IMR-90 (cell line): Measurements from ENCODE around the gene TBC1D1. TPM values are rescaled to one million over a fixed set of nuclear protein-coding genes. Genes with fewer than 3 reads are reported as not detected.

Source experiments
- ATAC-seq: fragments of 200-7000 bp; cut with Tn5 transposase; 2 replicates; pipeline ENCODE4 v1.9.1; 2020; ENCODE audit warnings: low read depth, mild to moderate bottlenecking, moderate library complexity
- BruUV-seq: library from RNA; stranded (reverse); fragments of 400-500 nt; replicated peaks from 2 replicates; lab custom pipeline; 2021; lab: Mats Ljungman, UMichigan
- CTCF ChIA-PET: fragments of 300-600 bp; formaldehyde crosslinking; extraction: SDS; loops from one replicate; lab custom pipeline; 2021; ENCODE audit warnings: antibody characterized with exemption; lab: Yijun Ruan, JAX
- POLR2A ChIA-PET: fragments of 300-600 bp; sonication (Branson Sonifier 250); formaldehyde crosslinking; loops from one replicate; lab custom pipeline; 2022; ENCODE audit warnings: antibody characterized with exemption; ENCODE audit not compliant: unreplicated experiment; lab: Charles Lee
- DNase-seq: peaks from one replicate; pipeline ENCODE4 v3.0.0; 2013
- H2AFZ ChIP-seq: replicated peaks from 2 replicates; pipeline ENCODE3; 2013; ENCODE audit warnings: low read length, mild to moderate bottlenecking; ENCODE audit not compliant: poor library complexity
- H2AK5ac ChIP-seq: 2 replicates; pipeline ENCODE4 v1.6.1; 2013; ENCODE audit warnings: low read depth, low read length, inconsistent platforms
- H2AK9ac ChIP-seq: replicated peaks from 2 replicates; pipeline ENCODE3; 2013; ENCODE audit warnings: mild to moderate bottlenecking, low read depth, low read length, moderate library complexity; ENCODE audit not compliant: poor library complexity
- H2BK120ac ChIP-seq: 2 replicates; pipeline ENCODE4 v1.6.1; 2013; ENCODE audit warnings: low read depth, low read length, inconsistent platforms
- H2BK15ac ChIP-seq: 3 replicates; pipeline ENCODE4 v1.6.1; 2013; ENCODE audit warnings: low read depth, low read length, inconsistent platforms
- H2BK20ac ChIP-seq: 2 replicates; pipeline ENCODE4 v1.6.1; 2013; ENCODE audit warnings: low read depth, mild to moderate bottlenecking, inconsistent platforms, low read length, moderate library complexity
- H2BK5ac ChIP-seq: 2 replicates; pipeline ENCODE4 v1.6.1; 2013; ENCODE audit warnings: mild to moderate bottlenecking, low read depth, low read length, inconsistent platforms; ENCODE audit not compliant: poor library complexity, severe bottlenecking
- H3K14ac ChIP-seq: replicated peaks from 2 replicates; pipeline ENCODE4 v1.6.1; 2013; ENCODE audit warnings: low read depth, low read length, inconsistent platforms
- H3K18ac ChIP-seq: 2 replicates; pipeline ENCODE4 v1.6.1; 2013; ENCODE audit warnings: low read depth, low read length, control low read depth
- H3K23ac ChIP-seq: 2 replicates; pipeline ENCODE4 v1.6.1; 2013; ENCODE audit warnings: low read depth, low read length, inconsistent platforms
- H3K27ac ChIP-seq: 2 replicates; pipeline ENCODE4 v1.5.1; 2013; ENCODE audit warnings: mild to moderate bottlenecking, control low read depth, low read length; ENCODE audit not compliant: insufficient read depth
- H3K27me3 ChIP-seq: 2 replicates; pipeline ENCODE4 v1.6.1; 2013; ENCODE audit warnings: low read length; ENCODE audit not compliant: control insufficient read depth, insufficient read depth
- H3K36me3 ChIP-seq: 2 replicates; pipeline ENCODE4 v1.6.1; 2013; ENCODE audit warnings: low read length, mixed read lengths; ENCODE audit not compliant: control insufficient read depth, insufficient read depth
- H3K4ac ChIP-seq: 2 replicates; pipeline ENCODE4 v1.6.1; 2013; ENCODE audit warnings: low read depth, low read length, inconsistent platforms
- H3K4me1 ChIP-seq: 2 replicates; pipeline ENCODE4 v1.6.1; 2013; ENCODE audit warnings: low read length, mixed read lengths; ENCODE audit not compliant: control insufficient read depth, insufficient read depth
- H3K4me2 ChIP-seq: 2 replicates; pipeline ENCODE4 v1.6.1; 2013; ENCODE audit warnings: low read depth, mild to moderate bottlenecking, control low read depth, low read length, moderate library complexity
- H3K4me3 ChIP-seq: 2 replicates; pipeline ENCODE4 v1.5.1; 2013; ENCODE audit warnings: low read depth, mild to moderate bottlenecking, control low read depth, low read length, moderate library complexity; ENCODE audit not compliant: insufficient read depth
- H3K56ac ChIP-seq: 2 replicates; pipeline ENCODE4 v1.6.1; 2013; ENCODE audit warnings: low read length, inconsistent platforms; ENCODE audit not compliant: insufficient read depth; ENCODE audit errors: extremely low read depth
- H3K79me1 ChIP-seq, 2 experiments: 2 replicates each; pipeline ENCODE4 v1.6.1; 2013; ENCODE audit warnings: low read length in 2 of 2, inconsistent platforms in 1 of 2, low read depth in 1 of 2
- H3K9ac ChIP-seq: 2 replicates; pipeline ENCODE4 v1.6.1; 2013; ENCODE audit warnings: low read depth, low read length, control low read depth
- H3K9me1 ChIP-seq: 2 replicates; pipeline ENCODE4 v1.6.1; 2013; ENCODE audit warnings: low read length, inconsistent platforms; ENCODE audit not compliant: insufficient read depth
- H3K9me3 ChIP-seq: 2 replicates; pipeline ENCODE4 v1.6.1; 2013; ENCODE audit warnings: low read length; ENCODE audit not compliant: control insufficient read depth, insufficient read depth
- H4K20me1 ChIP-seq: 2 replicates; pipeline ENCODE4 v1.6.1; 2013; ENCODE audit warnings: low read length, inconsistent platforms; ENCODE audit not compliant: insufficient read depth
- H4K5ac ChIP-seq: 2 replicates; pipeline ENCODE4 v1.6.1; 2013; ENCODE audit warnings: mild to moderate bottlenecking, low read depth, low read length, control low read depth
- H4K8ac ChIP-seq, 2 experiments: 2 replicates each; pipeline ENCODE4 v1.6.1; 2013; ENCODE audit warnings: low read depth in 2 of 2, low read length in 2 of 2, control low read depth in 1 of 2, inconsistent platforms in 1 of 2
- H4K91ac ChIP-seq: 2 replicates; pipeline ENCODE4 v1.6.1; 2013; ENCODE audit warnings: low read depth, low read length, inconsistent platforms; ENCODE audit not compliant: insufficient read depth
- BHLHE40 ChIP-seq: fragments of 150-350 bp; IDR thresholded peaks from 2 replicates; pipeline ENCODE4 v1.6.1; 2016; ENCODE audit warnings: mild to moderate bottlenecking, low read depth, low read length
- CEBPB ChIP-seq: IDR thresholded peaks from 2 replicates; pipeline ENCODE4 v1.6.1; 2012; ENCODE audit warnings: low read depth, low read length, improper control_type of control experiment
- CHD1 ChIP-seq: IDR thresholded peaks from 2 replicates; pipeline ENCODE4 v1.6.1; 2012; ENCODE audit warnings: low read depth, low read length, improper control_type of control experiment
- CTCF ChIP-seq: conservative IDR thresholded peaks from 2 replicates; pipeline ENCODE4 v1.5.1; 2012; ENCODE audit warnings: mild to moderate bottlenecking, low read depth, low read length, improper control_type of control experiment
- ELK1 ChIP-seq: fragments of 150-350 bp; IDR thresholded peaks from 2 replicates; pipeline ENCODE4 v1.6.1; 2016; ENCODE audit warnings: low read depth, mild to moderate bottlenecking, low read length, moderate library complexity, borderline replicate concordance
- FOS ChIP-seq: fragments of 150-350 bp; IDR thresholded peaks from 2 replicates; pipeline ENCODE4 v1.6.1; 2016; ENCODE audit warnings: low read depth, low read length
- MAFK ChIP-seq: IDR thresholded peaks from 2 replicates; pipeline ENCODE4 v1.6.1; 2012; ENCODE audit warnings: low read depth, low read length, improper control_type of control experiment
- MAZ ChIP-seq: IDR thresholded peaks from 2 replicates; pipeline ENCODE4 v1.6.1; 2012; ENCODE audit warnings: low read depth, mild to moderate bottlenecking, low read length, improper control_type of control experiment, moderate library complexity, borderline replicate concordance
- MXI1 ChIP-seq: IDR thresholded peaks from 2 replicates; pipeline ENCODE4 v1.6.1; 2012; ENCODE audit warnings: low read depth, mild to moderate bottlenecking, low read length, moderate library complexity, borderline replicate concordance
- NFE2L2 ChIP-seq: fragments of 150-350 bp; IDR thresholded peaks from 2 replicates; pipeline ENCODE4 v1.6.1; 2016; ENCODE audit warnings: low read depth, mild to moderate bottlenecking, low read length
- RAD21 ChIP-seq: IDR thresholded peaks from 2 replicates; pipeline ENCODE4 v1.6.1; 2012; ENCODE audit warnings: low read length, improper control_type of control experiment
- RCOR1 ChIP-seq: IDR thresholded peaks from 2 replicates; pipeline ENCODE4 v1.6.1; 2012; ENCODE audit warnings: mild to moderate bottlenecking, low read length, improper control_type of control experiment; ENCODE audit not compliant: insufficient replicate concordance
- RFX5 ChIP-seq: IDR thresholded peaks from 2 replicates; pipeline ENCODE4 v1.8.0; 2012; ENCODE audit warnings: low read depth, mild to moderate bottlenecking, low read length, moderate library complexity
- SMC3 ChIP-seq: fragments of 150-350 bp; IDR thresholded peaks from 2 replicates; pipeline ENCODE4 v1.6.1; 2016; ENCODE audit warnings: low read depth, mild to moderate bottlenecking, antibody characterized with exemption, low read length, moderate library complexity
- USF2 ChIP-seq: fragments of 150-350 bp; IDR thresholded peaks from 2 replicates; pipeline ENCODE4 v1.6.1; 2017; ENCODE audit warnings: mild to moderate bottlenecking, antibody characterized with exemption, low read length, low read depth
- WGBS, 2 experiments: methylation state at CpG; one replicate each; pipeline versions ENCODE4 v1.1.5 to v1.1.7; 2013; ENCODE audit warnings: missing lambda C conversion rate in 2 of 2; ENCODE audit not compliant: insufficient read length in 1 of 2; ENCODE audit errors: extremely low coverage in 2 of 2; 5-methylcytosine and 5-hydroxymethylcytosine counted together
- dilution Hi-C: fragments of 300-500 bp; cut with HindIII; formaldehyde crosslinking; loops from one replicate; pipeline ENCODE4 v1.14.3; 2018; ENCODE audit warnings: low sequenced_read_pairs; ENCODE audit not compliant: unreplicated experiment
- in situ Hi-C: fragments of 300-500 bp; cut with MboI; formaldehyde crosslinking; loops from 3 replicates; pipeline ENCODE4 v1.14.3; 2019; ENCODE audit warnings: low sequenced_read_pairs, inconsistent platforms, mixed read lengths
- intact Hi-C: fragments of 100-400 bp; cut with micrococcal nuclease; formaldehyde crosslinking; loops from 2 replicates; pipeline ENCODE4 v1.10.0; 2022
- polyA plus RNA-seq, 3 experiments: library from polyadenylated mRNA; depleted of rRNA; stranded (reverse); fragments of >200 nt; gene quantifications; 2 replicates each; pipeline ENCODE4 v1.2.3, GENCODE V29; 2012; ENCODE audit warnings: low replicate concordance in 1 of 3
- total RNA-seq: library from RNA; depleted of rRNA; stranded (reverse); fragments of >200 nt; gene quantifications from 2 replicates; pipeline ENCODE4 v1.2.3, GENCODE V29; 2012

Gene TBC1D1
- total and polyA plus RNA-seq, 2 of the 4 experiments (the other 2 are of a cell fraction) = 42.4 to 104 TPM

- no peak overlapping the region for H2BK20ac ChIP-seq
- H2BK5ac ChIP-seq = no peak overlapping the region
- peak overlapping the region; percentile 60 for H2AK9ac ChIP-seq
- peaks cover 10% of the 10 kb centered on the region for H3K4me1 ChIP-seq
- H3K27me3 ChIP-seq = no peaks in the 10 kb centered on the region
- H3K9ac ChIP-seq = no peak overlapping the region
- no TSS peak for BruUV-seq
- 81% methylated on average over 3 of the region's 5 CpGs; no CpG with 5 or more reads in 1 of the 2 experiments for WGBS, 2 experiments
- DNase-seq (no peak), ATAC-seq (no peak)
- H2AFZ ChIP-seq = no peak overlapping the region
- H2BK15ac ChIP-seq = no peak overlapping the region
- no peak overlapping the region for H3K4me3 ChIP-seq
- no peak overlapping the region; a peak in 1 of 4 replicates for H4K8ac ChIP-seq
- intact Hi-C loops = no loop called here
- no peaks in the 10 kb centered on the region for H3K36me3 ChIP-seq
- ChIA-PET CTCF (interaction anchor here (0.6 kb wide), 1 partner anchor 8 kb away, joined by 3 read pairs; no protein-coding TSS in a partner anchor), POLR2A (interaction anchor here (0.5 kb wide), 1 partner anchor 9 kb away, joined by 4 read pairs; no protein-coding TSS in a partner anchor)
- no peaks in the 10 kb centered on the region for H3K9me3 ChIP-seq
- no peak overlapping the region for H3K14ac ChIP-seq
- H3K9me1 ChIP-seq = peaks cover 18% of the 10 kb centered on the region
- dilution Hi-C loops = no loop called here
- no peak overlapping the region for H3K4me2 ChIP-seq
- peaks cover 23 to 56% of the 10 kb centered on the region in 2 experiments; a peak in 3 of 4 replicates for H3K79me1 ChIP-seq
- H3K27ac ChIP-seq = no peak overlapping the region
- no peak overlapping the region for H3K56ac ChIP-seq
- no peak overlapping the region for H3K18ac ChIP-seq
- peak overlapping the region; percentile 32; the same call in 1 of the 2 replicates for H4K91ac ChIP-seq
- in situ Hi-C loops = no loop called here
- peak overlapping the region; percentile 56 for H2BK120ac ChIP-seq
- H3K23ac ChIP-seq = no peak overlapping the region
- H3K4ac ChIP-seq = peak overlapping the region; percentile 19; the same call in 1 of the 2 replicates
- peaks cover 10% of the 10 kb centered on the region; the same call in 1 of the 2 replicates for H4K20me1 ChIP-seq
- no peak overlapping the region for H2AK5ac ChIP-seq
- no peak for TF ChIP-seq SMC3
- no peak for TF ChIP-seq ELK1
- TF ChIP-seq NFE2L2 = no peak
- no peak for TF ChIP-seq RAD21
- no peak for TF ChIP-seq RFX5
- TF ChIP-seq USF2 = no peak
- TF ChIP-seq BHLHE40 = no peak
- no peak for TF ChIP-seq CHD1
- no peak for TF ChIP-seq CTCF
- no peak for TF ChIP-seq MAZ
- no peak for TF ChIP-seq RCOR1
- TF ChIP-seq CEBPB = no peak
- no peak for TF ChIP-seq MAFK
- TF ChIP-seq FOS = no peak
- TF ChIP-seq MXI1 = no peak
- no peak overlapping the region for H4K5ac ChIP-seq
These were observed 91.9 kb downstream of the TBC1D1 start for GRCh38 chr4:37982736-37983135.
